Caco-2 (cell line): ENCODE measurements around the gene BEND5. TPM values are rescaled to one million over a fixed set of nuclear protein-coding genes. Genes with fewer than 3 reads are reported as not detected.

Source experiments
- BruUV-seq: library from RNA; stranded (reverse); fragments of 400-500 nt; replicated peaks from 2 replicates; lab custom pipeline; 2021; lab: Mats Ljungman, UMichigan
- CTCF ChIA-PET: fragments of 300-600 bp; sonication (Branson Sonifier 250); formaldehyde crosslinking; loops from one replicate; lab custom pipeline; 2022; ENCODE audit warnings: antibody characterized with exemption; lab: Charles Lee
- POLR2A ChIA-PET: fragments of 300-600 bp; sonication (Branson Sonifier 250); formaldehyde crosslinking; loops from one replicate; lab custom pipeline; 2022; ENCODE audit warnings: antibody characterized with exemption; lab: Charles Lee
- DNase-seq, 2 experiments: peaks; one replicate each; pipeline versions ENCODE4 v3.0.0 to v3.0.0-alpha.2; 2020 to 2022
- H3K27me3 ChIP-seq: replicated peaks from 2 replicates; pipeline ENCODE4 v1.6.0; 2011; ENCODE audit warnings: low read length; ENCODE audit not compliant: control insufficient read depth, insufficient read depth
- H3K36me3 ChIP-seq: 2 replicates; pipeline ENCODE4 v1.5.1; 2011; ENCODE audit warnings: low read length; ENCODE audit not compliant: control insufficient read depth, insufficient read depth
- H3K4me1 ChIP-seq: fragments of 250-450 bp; sonication (Bioruptor Pico); 2 replicates; pipeline ENCODE4 v1.5.1; 2020; ENCODE audit warnings: mild to moderate bottlenecking
- H3K4me3 ChIP-seq: 2 replicates; pipeline ENCODE4 v1.5.1; 2011; ENCODE audit warnings: low read depth, mild to moderate bottlenecking, control low read depth, low read length
- H3K9me3 ChIP-seq: fragments of 250-450 bp; sonication (Bioruptor Pico); 2 replicates; pipeline ENCODE4 v1.5.1; 2020; ENCODE audit warnings: mild to moderate bottlenecking, moderate library complexity
- H3K27ac Mint-ChIP-seq: one replicate; pipeline ENCODE4 v1.8.0; 2022; ENCODE audit warnings: mixed read lengths; ENCODE audit not compliant: unreplicated experiment
- H3K27me3 Mint-ChIP-seq: one replicate; pipeline ENCODE4 v1.8.0; 2022; ENCODE audit warnings: mixed read lengths; ENCODE audit not compliant: insufficient read depth, unreplicated experiment
- H3K36me3 Mint-ChIP-seq: one replicate; pipeline ENCODE4 v1.8.0; 2022; ENCODE audit warnings: mild to moderate bottlenecking, mixed read lengths; ENCODE audit not compliant: insufficient read depth, unreplicated experiment
- H3K4me1 Mint-ChIP-seq: one replicate; pipeline ENCODE4 v1.8.0; 2022; ENCODE audit warnings: low read depth, mixed read lengths; ENCODE audit not compliant: unreplicated experiment
- H3K4me3 Mint-ChIP-seq: one replicate; pipeline ENCODE4 v1.8.0; 2022; ENCODE audit warnings: mild to moderate bottlenecking, moderate library complexity, mixed read lengths; ENCODE audit not compliant: unreplicated experiment
- H3K9me3 Mint-ChIP-seq: one replicate; pipeline ENCODE4 v1.8.0; 2022; ENCODE audit warnings: mixed read lengths; ENCODE audit not compliant: unreplicated experiment
- intact Hi-C: fragments of 100-400 bp; cut with micrococcal nuclease; formaldehyde crosslinking; loops from one replicate; pipeline ENCODE4 v1.10.0; 2022; ENCODE audit not compliant: unreplicated experiment
- total RNA-seq: library from RNA; stranded (reverse); gene quantifications from 2 replicates; pipeline ENCODE4 v1.2.3, GENCODE V29; 2022
- TF ChIP-seq, protein P1 (sequence below), 2 experiments: fragments of 200-600 bp in 1 of 2; IDR thresholded peaks; 1 replicate in 1 of 2; 2 replicates in 1 of 2; pipeline versions ENCODE4 v1.5.1 to v1.8.0; 2011 to 2022; ENCODE audit warnings: antibody characterized with exemption in 1 of 2, control low read depth in 1 of 2, inconsistent platforms in 1 of 2, low read depth in 1 of 2, low read length in 1 of 2, mild to moderate bottlenecking in 1 of 2, moderate library complexity in 1 of 2; ENCODE audit not compliant: insufficient read depth in 1 of 2, severe bottlenecking in 1 of 2, unreplicated experiment in 1 of 2

The BEND5 gene
- total RNA-seq, 1 experiment from 2014 or later, result 0.57 TPM

DNA sequence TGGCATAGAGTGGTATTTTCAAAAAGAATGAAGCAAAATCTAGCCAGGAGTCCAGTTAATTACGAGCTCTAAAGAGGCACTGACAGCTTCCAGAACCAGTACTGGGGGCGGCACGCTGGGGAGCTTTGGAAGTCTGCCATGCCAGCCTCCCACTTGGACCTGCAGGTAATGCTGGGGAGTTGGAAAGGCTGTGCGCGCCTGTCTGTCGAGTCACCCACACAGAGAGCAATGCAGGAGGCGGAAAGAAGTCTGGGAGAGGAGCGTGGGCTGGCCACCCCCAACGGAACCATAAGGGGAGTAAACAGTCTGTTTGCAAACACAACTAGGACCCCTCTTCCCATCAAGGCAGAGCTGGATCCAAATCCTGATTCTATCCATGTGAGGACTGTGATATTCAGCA, 84.5 kb downstream of the BEND5 start:
- Mint-ChIP-seq H3K4me1 (peaks cover 6% of the 10 kb centered on the region), H3K27ac (no peak overlapping the region)

DNA sequence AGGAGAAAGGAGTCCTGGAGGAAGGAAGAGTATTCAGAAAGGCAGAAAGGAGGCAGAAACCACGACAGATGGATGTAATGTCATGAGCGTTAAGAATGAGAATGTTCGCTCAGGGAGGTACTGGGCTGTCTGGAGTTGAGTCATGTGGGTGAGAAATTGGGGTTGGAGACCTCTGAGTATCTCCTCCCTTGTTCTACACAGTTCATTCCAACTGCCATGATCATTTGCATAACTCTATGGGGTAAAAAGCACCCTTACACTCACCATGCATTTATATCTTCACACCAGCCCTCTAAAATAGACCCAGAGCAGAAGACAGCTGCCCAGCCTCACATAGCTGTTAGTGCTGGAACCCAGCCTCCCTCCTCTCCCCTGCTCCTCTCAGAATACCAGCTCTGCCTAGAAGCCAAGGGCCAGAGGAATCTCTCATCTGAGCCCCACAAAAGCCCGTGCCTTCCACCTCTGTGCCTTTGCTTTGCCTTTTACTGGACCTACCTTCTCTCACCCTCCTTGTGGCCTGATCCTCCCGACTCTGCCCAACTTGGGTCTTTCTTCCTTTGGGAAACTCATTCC, 85.2 kb downstream of the BEND5 start:
- Mint-ChIP-seq H3K27ac (no peak overlapping the region), H3K4me3 (no peak overlapping the region), H3K36me3 (no peaks in the 10 kb centered on the region), H3K27me3 (peaks cover 11% of the 10 kb centered on the region), H3K4me1 (peaks cover 6% of the 10 kb centered on the region), H3K9me3 (no peaks in the 10 kb centered on the region)
- H3K36me3 ChIP-seq, result no peaks in the 10 kb centered on the region
- no TSS peak for BruUV-seq
- no peak overlapping the region for H3K4me3 ChIP-seq
- ChIA-PET POLR2A (no interaction called here), CTCF (no interaction called here)
- no peaks in the 10 kb centered on the region for H3K4me1 ChIP-seq
- intact Hi-C loops, result no loop called here
- no peaks in the 10 kb centered on the region for H3K27me3 ChIP-seq
- H3K9me3 ChIP-seq, result no peaks in the 10 kb centered on the region
- no peak for DNase-seq
- TF ChIP-seq, protein P1, sequence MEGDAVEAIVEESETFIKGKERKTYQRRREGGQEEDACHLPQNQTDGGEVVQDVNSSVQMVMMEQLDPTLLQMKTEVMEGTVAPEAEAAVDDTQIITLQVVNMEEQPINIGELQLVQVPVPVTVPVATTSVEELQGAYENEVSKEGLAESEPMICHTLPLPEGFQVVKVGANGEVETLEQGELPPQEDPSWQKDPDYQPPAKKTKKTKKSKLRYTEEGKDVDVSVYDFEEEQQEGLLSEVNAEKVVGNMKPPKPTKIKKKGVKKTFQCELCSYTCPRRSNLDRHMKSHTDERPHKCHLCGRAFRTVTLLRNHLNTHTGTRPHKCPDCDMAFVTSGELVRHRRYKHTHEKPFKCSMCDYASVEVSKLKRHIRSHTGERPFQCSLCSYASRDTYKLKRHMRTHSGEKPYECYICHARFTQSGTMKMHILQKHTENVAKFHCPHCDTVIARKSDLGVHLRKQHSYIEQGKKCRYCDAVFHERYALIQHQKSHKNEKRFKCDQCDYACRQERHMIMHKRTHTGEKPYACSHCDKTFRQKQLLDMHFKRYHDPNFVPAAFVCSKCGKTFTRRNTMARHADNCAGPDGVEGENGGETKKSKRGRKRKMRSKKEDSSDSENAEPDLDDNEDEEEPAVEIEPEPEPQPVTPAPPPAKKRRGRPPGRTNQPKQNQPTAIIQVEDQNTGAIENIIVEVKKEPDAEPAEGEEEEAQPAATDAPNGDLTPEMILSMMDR (IDR thresholded peaks at IDR 0.05; ENCODE audit: insufficient read depth in 1 of 2, low read depth in 1 of 2, low read length in 1 of 2, severe bottlenecking in 1 of 2, unreplicated experiment in 1 of 2), result no peak

More for the DNA sequence above, 84.5 kb downstream of the BEND5 start:
- H3K4me1 ChIP-seq, result no peaks in the 10 kb centered on the region
- BruUV-seq, result no TSS peak
- Mint-ChIP-seq H3K36me3 (no peaks in the 10 kb centered on the region), H3K9me3 (no peaks in the 10 kb centered on the region), H3K27me3 (peaks cover 8% of the 10 kb centered on the region), H3K4me3 (no peak overlapping the region)
- TF ChIP-seq, protein P1 (IDR thresholded peaks at IDR 0.05; ENCODE audit: insufficient read depth in 1 of 2, low read depth in 1 of 2, low read length in 1 of 2, severe bottlenecking in 1 of 2, unreplicated experiment in 1 of 2), result no peak
- H3K27me3 ChIP-seq, result no peaks in the 10 kb centered on the region
- H3K9me3 ChIP-seq, result no peaks in the 10 kb centered on the region
- ChIA-PET CTCF (interaction anchor here (0.7 kb wide), 1 partner anchor 12 kb away, joined by 4 read pairs; no protein-coding TSS in a partner anchor), POLR2A (no interaction called here)
- no peak for DNase-seq
- intact Hi-C loops, result no loop called here
- H3K4me3 ChIP-seq, result no peak overlapping the region
- no peaks in the 10 kb centered on the region for H3K36me3 ChIP-seq

DNA sequence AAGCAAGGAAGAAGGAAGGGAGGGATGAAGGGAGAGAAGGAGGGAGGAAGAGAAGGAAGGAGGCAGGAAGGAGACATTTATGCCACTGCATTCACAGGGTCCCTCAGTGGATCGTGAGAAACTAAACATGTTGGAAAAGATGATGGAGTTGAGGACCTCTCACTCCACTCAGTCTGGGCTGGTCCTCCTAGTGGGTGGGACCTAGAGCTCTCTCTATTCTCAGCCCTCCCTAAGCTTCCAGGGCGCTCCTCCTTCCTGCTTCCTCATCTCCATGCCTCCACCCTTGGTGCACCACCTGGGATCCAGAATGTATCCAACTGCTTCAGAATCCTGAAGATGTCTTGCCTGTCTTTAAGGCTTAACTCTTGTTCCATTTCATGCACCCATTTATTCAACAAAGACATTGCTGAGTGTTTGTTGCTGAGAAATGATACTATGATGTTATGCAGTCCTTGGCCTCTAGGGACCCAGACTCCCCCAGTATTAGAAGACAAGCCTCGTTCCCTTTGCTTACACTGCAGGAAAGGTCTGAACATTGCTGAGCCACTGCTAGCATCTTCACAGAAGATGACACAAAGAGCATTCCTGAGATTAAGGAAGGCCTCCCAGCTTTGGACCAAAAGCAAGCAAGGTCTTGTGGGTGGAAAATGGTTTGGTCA, 88.5 kb downstream of the BEND5 start:
- Mint-ChIP-seq H3K27me3 (peaks cover 6% of the 10 kb centered on the region), H3K4me1 (peaks cover 6% of the 10 kb centered on the region), H3K9me3 (no peaks in the 10 kb centered on the region), H3K36me3 (no peaks in the 10 kb centered on the region), H3K4me3 (no peak overlapping the region), H3K27ac (no peak overlapping the region)
- Histone ChIP-seq H3K27me3 (no peaks in the 10 kb centered on the region), H3K4me1 (no peaks in the 10 kb centered on the region), H3K9me3 (no peaks in the 10 kb centered on the region), H3K36me3 (no peaks in the 10 kb centered on the region), H3K4me3 (no peak overlapping the region)
- peak in 1 of 2 experiments; percentile 17 for DNase-seq
- POLR2A ChIA-PET, result no interaction called here
- CTCF ChIA-PET, result interaction anchor here (0.6 to 1.4 kb wide), 2 partner anchors 11 to 662 kb away, joined by 3 to 4 read pairs; no protein-coding TSS in a partner anchor
- BruUV-seq, result no TSS peak
- TF ChIP-seq, protein P1 (IDR thresholded peaks at IDR 0.05; ENCODE audit: insufficient read depth in 1 of 2, low read depth in 1 of 2, low read length in 1 of 2, severe bottlenecking in 1 of 2, unreplicated experiment in 1 of 2), result peak; percentile 42 to 46
- intact Hi-C loops, result loop anchor here (2.0 kb wide), 1 partner anchor 61 kb away; no protein-coding TSS in a partner anchor
